GM18508 (cell line): ENCODE measurements around the gene FOXK1.

Experiments used
- ATAC-seq: cut with Tn5 transposase; IDR thresholded peaks from one replicate; pipeline ENCODE4 v1.9.1; 2021; ENCODE audit warnings: moderate number of reproducible peaks; ENCODE audit not compliant: insufficient read depth, unreplicated experiment

The FOXK1 gene

GRCh38 chr7:4762121-4763055, 80.3 kb downstream of the FOXK1 start:
- ATAC-seq: no peak

- ATAC-seq: no peak
These were observed 81.1 kb downstream of the FOXK1 start for GRCh38 chr7:4763091-4763793.

- no peak for ATAC-seq
These were observed 81.7 kb downstream of the FOXK1 start for GRCh38 chr7:4763794-4764185.

- ATAC-seq: no peak
These were observed 82.4 kb downstream of the FOXK1 start for GRCh38 chr7:4764402-4765007.

GRCh38 chr7:4765776-4766490, 83.8 kb downstream of the FOXK1 start:
- ATAC-seq: no peak

- no peak for ATAC-seq
These were observed 84.8 kb downstream of the FOXK1 start for GRCh38 chr7:4766666-4767519.

GRCh38 chr7:4768597-4769569, 86.8 kb downstream of the FOXK1 start:
- no peak for ATAC-seq

- no peak for ATAC-seq
These were observed 87.7 kb downstream of the FOXK1 start for GRCh38 chr7:4769761-4770160.

- ATAC-seq: no peak
These were observed 88.8 kb downstream of the FOXK1 start for GRCh38 chr7:4770886-4771285.

- no peak for ATAC-seq
These were observed 89.6 kb downstream of the FOXK1 start for GRCh38 chr7:4771737-4772136.

GRCh38 chr7:4772306-4772705, 90.2 kb downstream of the FOXK1 start:
- no peak for ATAC-seq

- ATAC-seq: no peak
These were observed 91.9 kb downstream of the FOXK1 start for GRCh38 chr7:4774007-4774406.

- peak; percentile 13 for ATAC-seq
These were observed 92.7 kb downstream of the FOXK1 start for GRCh38 chr7:4774658-4775249.

- peak; percentile 56 for ATAC-seq
These were observed 93.3 kb downstream of the FOXK1 start, which contains the start of gene AP5Z1 for GRCh38 chr7:4775250-4775847. TSS of gene AP5Z1 (plus strand) at chr7:4775623. CDS start at chr7:4775716, 93 bp downstream.

GRCh38 chr7:4775848-4776623, 93.9 kb downstream of the FOXK1 start:
- ATAC-seq: peak; percentile 8

GRCh38 chr7:4779118-4779517, 97.0 kb downstream of the FOXK1 start:
- no peak for ATAC-seq
